Subcutaneous preadipocyte (primary cell): ENCODE measurements around the gene OSM. TPM values are rescaled to one million over a fixed set of nuclear protein-coding genes. Genes with fewer than 3 reads are reported as not detected.

Source experiments
- total RNA-seq: library from RNA; depleted of rRNA; stranded (reverse); fragments of >200 nt; gene quantifications from 2 replicates; pipeline ENCODE4 v1.2.3, GENCODE V29; 2012

OSM gene
- not detected in 2 replicates for total RNA-seq

DNA sequence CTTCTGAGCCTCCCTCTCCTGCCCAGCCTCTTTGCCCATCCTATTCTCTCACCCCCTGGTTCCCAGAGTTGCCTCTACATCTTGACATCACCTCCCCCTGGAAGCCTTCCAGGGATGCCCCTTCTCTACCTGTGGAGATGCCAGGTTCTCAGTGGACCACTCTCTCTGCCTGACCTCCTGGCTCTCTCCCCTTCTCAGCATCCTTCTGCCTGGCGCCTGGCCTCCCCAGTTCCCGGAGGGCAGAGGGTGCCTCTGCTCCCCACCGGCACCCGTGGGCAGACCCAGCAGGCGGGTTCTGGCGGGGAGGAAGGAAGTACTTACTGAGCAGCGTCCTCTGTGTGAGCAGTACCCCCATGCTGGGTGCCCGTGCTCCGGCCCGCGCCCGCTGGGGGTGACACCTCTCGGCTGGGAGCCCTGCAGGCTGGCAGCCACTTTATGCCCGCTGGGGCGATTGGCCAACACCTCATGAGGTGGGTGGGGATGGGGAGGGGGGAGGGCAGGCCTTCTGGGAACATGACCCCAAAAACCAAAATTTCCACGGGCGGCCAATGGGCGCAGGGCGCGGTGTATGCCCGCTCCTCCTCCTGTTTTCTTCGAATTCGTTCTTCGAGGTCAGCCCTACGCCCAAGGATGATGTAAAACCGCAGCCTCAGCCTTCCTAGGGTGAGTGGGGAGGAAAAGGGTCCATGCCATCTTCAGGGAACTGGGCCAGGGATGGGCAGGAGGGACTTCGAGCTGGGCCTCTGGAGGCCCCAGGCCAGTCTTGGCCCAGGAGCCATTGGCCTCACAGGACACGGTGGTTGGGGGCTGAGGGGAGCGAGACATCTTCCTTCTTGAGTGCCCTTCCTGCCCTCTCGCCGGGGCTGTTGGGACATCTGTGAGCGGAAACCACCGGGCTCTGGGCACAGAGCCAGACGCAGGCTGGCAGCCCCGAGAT, at the start of gene OSM:
Gene OSM (minus strand): TSS at position 407 of the 937 bp plus-strand sequence. CDS start 52 bp downstream, at position 355.

DNA sequence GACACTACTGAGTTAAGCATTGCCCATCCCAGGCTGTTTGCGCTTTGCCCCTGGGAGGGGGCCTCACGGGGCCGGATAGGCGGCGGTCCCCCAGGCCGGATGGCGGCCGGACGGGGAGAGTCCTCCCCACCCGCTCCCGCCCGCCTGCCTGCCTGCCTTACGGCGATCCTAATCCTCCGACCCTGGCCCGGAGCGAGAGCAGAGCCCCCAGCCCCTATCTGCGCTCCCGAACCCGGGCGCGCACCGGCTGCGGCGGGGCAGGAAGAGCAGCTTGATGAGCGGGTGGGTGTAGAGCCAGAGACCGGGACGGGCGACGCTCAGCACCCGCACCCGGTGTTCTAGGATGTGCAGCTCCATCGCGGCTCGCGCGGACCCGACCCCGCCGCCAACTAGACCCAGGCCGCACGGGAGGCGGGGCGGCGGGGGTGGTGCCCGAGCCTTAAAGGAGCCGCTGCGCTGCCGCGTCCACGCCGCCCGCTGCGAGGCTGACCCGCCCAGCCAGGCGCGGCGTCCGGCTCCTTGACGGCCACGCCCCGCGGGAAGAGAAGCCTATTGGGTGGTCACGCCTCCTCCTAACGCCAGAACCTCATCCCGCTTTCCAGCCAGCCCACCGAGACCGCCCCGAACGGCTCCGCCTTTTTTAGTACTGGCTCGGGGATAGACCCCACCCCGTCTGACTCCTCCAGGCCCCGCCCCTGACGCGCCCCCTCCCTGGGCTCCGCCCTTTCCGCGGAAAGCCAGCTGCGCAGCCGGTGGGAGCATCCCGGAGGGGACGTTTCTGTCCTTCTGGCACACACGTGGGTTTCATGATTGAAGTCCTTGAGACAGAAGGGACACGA, 22.7 kb upstream of the OSM start, which contains the start of gene CASTOR1:
Gene CASTOR1 (minus strand): TSS at position 365 of the 839 bp plus-strand sequence. CDS start 8 bp downstream, at position 357.

DNA sequence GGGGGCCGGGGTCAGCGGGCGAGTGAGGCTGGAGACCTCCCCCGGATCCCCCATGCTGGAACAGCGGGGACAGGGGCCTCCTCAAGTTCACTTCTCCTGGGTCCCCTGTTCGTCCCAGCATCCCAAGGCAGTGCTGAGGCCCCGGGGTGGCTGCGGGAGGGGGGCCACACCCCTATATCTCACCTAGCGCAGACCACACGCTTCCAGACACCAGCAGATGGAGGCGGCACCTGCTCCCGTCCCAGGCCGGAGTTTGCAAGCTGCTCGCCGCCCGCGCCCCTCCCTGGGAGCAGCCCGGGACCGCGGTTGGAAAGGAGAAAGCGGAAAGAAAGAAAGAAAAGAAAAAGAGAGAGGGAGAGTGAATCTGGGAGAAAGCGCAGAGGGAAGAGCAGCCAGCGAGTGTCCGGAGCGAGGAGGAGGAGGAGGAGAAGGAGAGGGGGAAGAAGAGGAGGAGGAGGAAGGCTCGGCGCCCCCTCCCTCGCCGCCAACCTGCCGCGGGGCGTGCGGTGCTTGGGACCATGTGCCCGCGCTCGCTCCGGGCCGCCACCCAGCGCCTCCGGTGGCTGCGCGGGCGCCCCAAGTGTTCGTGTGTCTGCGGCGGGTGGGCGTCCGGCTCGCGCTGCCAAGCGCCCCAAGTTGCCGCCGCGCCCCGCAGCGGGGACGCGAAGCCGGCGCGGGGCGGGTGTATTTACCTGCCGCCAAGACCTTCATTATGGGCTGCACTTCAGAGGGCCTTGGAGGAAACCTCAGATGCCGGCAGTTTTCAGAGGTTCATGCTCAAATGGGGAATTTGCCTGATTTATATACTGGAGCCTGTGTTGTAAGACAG, 20.5 kb downstream of the OSM start, which contains the start of gene LIF:
Gene LIF (minus strand): TSS at position 775 of the 829 bp plus-strand sequence. CDS start 64 bp downstream, at position 711.

Other genes starting within 250 kb of the OSM start
- gene HORMAD2, start 186.4 kb downstream of the OSM start, total RNA-seq: not detected in 2 replicates
- gene LIF, start 20.1 kb downstream of the OSM start, total RNA-seq: 1.5 and 3.1 TPM in 2 replicates
- 2.3 and 2.9 TPM in 2 replicates for gene CASTOR1, start 22.7 kb upstream of the OSM start, total RNA-seq
- 12.9 and 15.6 TPM in 2 replicates for gene TBC1D10A, start 60.1 kb upstream of the OSM start, total RNA-seq
- gene SF3A1, start 90.0 kb upstream of the OSM start, total RNA-seq: 19.5 and 41.4 TPM in 2 replicates
- gene CCDC157, start 90.2 kb upstream of the OSM start, total RNA-seq: 1.1 and 1.6 TPM in 2 replicates
- gene RNF215, start 120.6 kb upstream of the OSM start, total RNA-seq: 12.9 and 14.5 TPM in 2 replicates
- 17.4 and 25.0 TPM in 2 replicates for gene SEC14L2, start 130.2 kb upstream of the OSM start, total RNA-seq
- gene MTFP1, start 158.9 kb upstream of the OSM start, total RNA-seq: 6.6 and 10.9 TPM in 2 replicates
- not detected in 2 replicates for gene SEC14L3, start 205.2 kb upstream of the OSM start, total RNA-seq
- gene SEC14L4, start 238.8 kb upstream of the OSM start, total RNA-seq: 0.78 and 1.1 TPM in 2 replicates